B cell (primary cell): ENCODE results near the gene MTCL1.

ENCODE experiments used
- CTCF ChIP-seq: fragments of 200-600 bp; IDR thresholded peaks from one replicate; pipeline ENCODE4 v1.8.0; 2022; ENCODE audit warnings: antibody characterized with exemption, mild to moderate bottlenecking
- EZH2 ChIP-seq: IDR thresholded peaks from 2 replicates; pipeline ENCODE4 v1.6.1; 2012; ENCODE audit warnings: borderline replicate concordance, low read depth, mild to moderate bottlenecking, moderate library complexity, low read length; ENCODE audit not compliant: insufficient read depth, poor library complexity, severe bottlenecking

- TF ChIP-seq CTCF (no peak), EZH2 (no peak)
Measured at GRCh38 chr18:8847066-8847755, 141.9 kb downstream of the MTCL1 start.
